ENCODE results near the gene DNM1. TPM values are rescaled to one million over a fixed set of nuclear protein-coding genes. Genes with fewer than 3 reads are reported as not detected.

The DNM1 gene
- total and polyA plus RNA-seq, 2 of the 8 experiments (the other 6 are each of a cell fraction or from before 2014, with no cell fraction given): 34.3 to 62.7 TPM

DNA sequence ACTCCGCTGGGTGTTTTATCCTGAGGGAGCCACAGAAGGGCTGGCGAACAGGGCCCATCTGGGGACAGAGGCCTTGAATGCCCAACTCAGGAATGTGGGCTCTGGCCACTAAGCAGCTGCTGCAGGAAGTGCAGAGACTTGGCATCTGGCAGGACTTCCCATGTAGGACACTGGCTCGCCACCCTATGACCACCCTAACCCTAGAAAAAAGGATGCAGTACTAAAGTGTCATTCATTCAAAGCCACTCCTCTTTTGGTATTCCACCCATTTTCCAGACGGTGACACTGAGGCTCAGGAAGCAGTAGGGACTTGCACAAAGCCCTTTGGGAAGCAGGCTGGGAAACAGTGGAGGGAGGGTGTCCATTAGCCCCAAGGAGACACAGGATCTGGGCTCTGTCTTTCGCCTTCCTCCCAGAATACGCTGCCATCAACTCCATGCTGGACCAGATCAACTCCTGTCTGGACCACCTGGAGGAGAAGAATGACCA is 40.1 kb upstream of the DNM1 start (continued):
- TF ChIP-seq POLR2A (IDR thresholded peaks at IDR 0.05; ENCODE audit: control extremely low read depth in 1 of 2, low read depth in 2 of 2, low read length in 2 of 2) (no peak), CREB1 (IDR thresholded peaks at IDR 0.05) (no peak), NRF1 (IDR thresholded peaks at IDR 0.05; ENCODE audit: low read depth, low read length) (no peak), RBBP5 (IDR thresholded peaks at IDR 0.05; ENCODE audit: borderline replicate concordance, low read depth, low read length) (no peak), KDM4A (IDR thresholded peaks at IDR 0.05; ENCODE audit: low read depth, low read length, severe bottlenecking) (no peak), EZH2 (IDR thresholded peaks at IDR 0.05; ENCODE audit: low read depth, low read length, severe bottlenecking) (no peak), BCL11A (IDR thresholded peaks at IDR 0.05; ENCODE audit: low read depth in 2 of 2, low read length in 2 of 2) (no peak)
- TF ChIP-seq, protein P1, sequence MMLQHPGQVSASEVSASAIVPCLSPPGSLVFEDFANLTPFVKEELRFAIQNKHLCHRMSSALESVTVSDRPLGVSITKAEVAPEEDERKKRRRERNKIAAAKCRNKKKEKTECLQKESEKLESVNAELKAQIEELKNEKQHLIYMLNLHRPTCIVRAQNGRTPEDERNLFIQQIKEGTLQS (IDR thresholded peaks at IDR 0.05; ENCODE audit: insufficient read depth, low read depth, low read length): no peak
- TF ChIP-seq, protein P2, sequence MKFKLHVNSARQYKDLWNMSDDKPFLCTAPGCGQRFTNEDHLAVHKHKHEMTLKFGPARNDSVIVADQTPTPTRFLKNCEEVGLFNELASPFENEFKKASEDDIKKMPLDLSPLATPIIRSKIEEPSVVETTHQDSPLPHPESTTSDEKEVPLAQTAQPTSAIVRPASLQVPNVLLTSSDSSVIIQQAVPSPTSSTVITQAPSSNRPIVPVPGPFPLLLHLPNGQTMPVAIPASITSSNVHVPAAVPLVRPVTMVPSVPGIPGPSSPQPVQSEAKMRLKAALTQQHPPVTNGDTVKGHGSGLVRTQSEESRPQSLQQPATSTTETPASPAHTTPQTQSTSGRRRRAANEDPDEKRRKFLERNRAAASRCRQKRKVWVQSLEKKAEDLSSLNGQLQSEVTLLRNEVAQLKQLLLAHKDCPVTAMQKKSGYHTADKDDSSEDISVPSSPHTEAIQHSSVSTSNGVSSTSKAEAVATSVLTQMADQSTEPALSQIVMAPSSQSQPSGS (IDR thresholded peaks at IDR 0.05; ENCODE audit: low read length): no peak
